Karpas-422 (cell line): Measurements from ENCODE around the gene NTRK3. TPM values are rescaled to one million over a fixed set of nuclear protein-coding genes. Genes with fewer than 3 reads are reported as not detected.

Source experiments
- DNase-seq: peaks from one replicate; pipeline ENCODE4 v3.0.0-alpha.2; 2015
- H2AFZ ChIP-seq: fragments of 200-600 bp; sonication (generic); 2 replicates; pipeline ENCODE4 v1.6.1; 2014; ENCODE audit warnings: antibody characterized with exemption, low read length, mixed read lengths
- H3K27ac ChIP-seq: fragments of 200-600 bp; sonication (generic); 2 replicates; pipeline ENCODE4 v1.5.1; 2014; ENCODE audit warnings: mild to moderate bottlenecking, low read length, moderate library complexity
- H3K27me3 ChIP-seq: fragments of 200-600 bp; sonication (generic); 2 replicates; pipeline ENCODE4 v1.6.1; 2014; ENCODE audit warnings: low read length, mixed read lengths
- H3K36me3 ChIP-seq: fragments of 200-600 bp; sonication (generic); 2 replicates; pipeline ENCODE4 v1.6.1; 2014; ENCODE audit warnings: low read length, mixed read lengths; ENCODE audit not compliant: insufficient read depth
- H3K4me1 ChIP-seq: fragments of 200-600 bp; sonication (generic); 2 replicates; pipeline ENCODE4 v1.6.1; 2014; ENCODE audit warnings: mild to moderate bottlenecking, low read length, mixed read lengths
- H3K4me2 ChIP-seq: fragments of 200-600 bp; sonication (generic); 2 replicates; pipeline ENCODE4 v1.6.1; 2014; ENCODE audit warnings: low read length, low read depth, mild to moderate bottlenecking; ENCODE audit not compliant: poor library complexity, severe bottlenecking
- H3K4me3 ChIP-seq: fragments of 200-600 bp; sonication (generic); 2 replicates; pipeline ENCODE4 v1.5.1; 2014; ENCODE audit warnings: mild to moderate bottlenecking, antibody characterized with exemption, low read length, mixed read lengths
- H3K79me2 ChIP-seq: fragments of 200-600 bp; sonication (generic); 2 replicates; pipeline ENCODE4 v1.6.1; 2014; ENCODE audit warnings: mild to moderate bottlenecking, low read length, mixed read lengths
- H3K9ac ChIP-seq: fragments of 200-600 bp; sonication (generic); 2 replicates; pipeline ENCODE4 v1.6.0; 2014; ENCODE audit warnings: low read length
- H3K9me2 ChIP-seq: fragments of 200-600 bp; sonication (generic), shearing (Covaris generic); replicated peaks from 2 replicates; pipeline ENCODE4 v1.6.0; 2014; ENCODE audit warnings: mild to moderate bottlenecking, low read length, moderate library complexity; ENCODE audit not compliant: insufficient read depth
- H3K9me3 ChIP-seq: fragments of 300-700, 200-600 bp; sonication (generic); 2 replicates; pipeline ENCODE4 v1.6.1; 2014; ENCODE audit warnings: low read length, mixed read lengths
- H4K20me1 ChIP-seq: fragments of 200-600 bp; sonication (generic); 2 replicates; pipeline ENCODE4 v1.6.1; 2014; ENCODE audit warnings: mild to moderate bottlenecking, antibody characterized with exemption, low read length, low read depth; ENCODE audit not compliant: insufficient read depth
- total RNA-seq: library from RNA; depleted of rRNA; stranded (reverse); fragments of >200 nt; shearing (Covaris generic); gene quantifications from 2 replicates; pipeline ENCODE4 v1.2.3, GENCODE V29; 2014; ENCODE audit warnings: low replicate concordance

The NTRK3 gene
- total RNA-seq, 1 experiment from 2014 or later, result 0.11 TPM

DNA sequence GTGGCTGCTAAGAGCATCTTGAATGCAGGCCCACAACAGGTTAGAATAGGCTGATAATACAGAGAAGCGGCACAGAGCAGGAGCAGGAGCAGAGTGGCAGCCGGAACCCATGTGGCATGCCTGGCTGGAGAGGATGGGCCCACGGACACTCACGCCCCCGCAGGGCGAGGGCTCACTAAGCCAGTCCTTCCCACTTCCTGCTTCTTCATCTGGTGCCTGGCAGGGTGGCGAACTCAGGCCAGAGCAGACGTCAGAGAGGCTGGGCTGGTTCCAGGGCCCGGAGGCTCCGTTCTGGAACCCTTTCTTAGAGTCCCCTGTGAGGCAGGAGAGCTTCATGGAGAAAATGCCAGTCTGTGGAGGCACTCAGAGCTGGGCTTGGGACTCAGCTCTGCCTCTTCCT, 195.1 kb downstream of the NTRK3 start:
- H3K4me2 ChIP-seq, result no peak overlapping the region
- no peak overlapping the region for H3K27ac ChIP-seq
- no peaks in the 10 kb centered on the region for H3K4me1 ChIP-seq
- H3K79me2 ChIP-seq, result no peaks in the 10 kb centered on the region
- H3K36me3 ChIP-seq, result no peaks in the 10 kb centered on the region
- no peak for DNase-seq
- no peaks in the 10 kb centered on the region for H4K20me1 ChIP-seq
- no peaks in the 10 kb centered on the region for H3K9me2 ChIP-seq
- no peaks in the 10 kb centered on the region for H3K27me3 ChIP-seq
- no peak overlapping the region for H3K4me3 ChIP-seq
- H2AFZ ChIP-seq, result no peak overlapping the region
- no peaks in the 10 kb centered on the region for H3K9me3 ChIP-seq
- no peak overlapping the region for H3K9ac ChIP-seq

DNA sequence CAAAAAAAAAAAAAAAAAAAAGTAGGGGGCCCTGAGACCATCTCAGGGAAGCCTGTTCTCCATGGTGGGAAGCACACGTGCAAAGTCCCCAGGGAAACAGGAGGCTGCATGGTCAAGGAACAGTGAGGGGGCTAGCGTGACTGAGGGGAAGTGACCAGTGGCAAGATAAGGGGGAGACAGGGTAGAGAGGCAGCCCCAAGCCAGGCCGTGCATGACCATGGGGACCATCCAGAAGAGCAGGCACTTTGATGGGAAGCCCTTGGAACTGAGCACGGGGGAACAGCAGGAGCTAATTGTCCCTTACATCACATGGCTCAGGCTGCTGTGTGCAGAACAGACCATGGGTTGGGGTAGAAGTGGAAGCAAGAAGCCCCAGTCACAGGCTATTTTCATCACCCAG, 196.2 kb downstream of the NTRK3 start:
- no peaks in the 10 kb centered on the region for H3K27me3 ChIP-seq
- H3K9me3 ChIP-seq, result no peaks in the 10 kb centered on the region
- DNase-seq, result no peak
- H3K36me3 ChIP-seq, result no peaks in the 10 kb centered on the region
- H3K9me2 ChIP-seq, result no peaks in the 10 kb centered on the region
- H3K4me1 ChIP-seq, result no peaks in the 10 kb centered on the region
- no peak overlapping the region for H3K4me3 ChIP-seq
- no peak overlapping the region for H3K9ac ChIP-seq
- no peaks in the 10 kb centered on the region for H4K20me1 ChIP-seq
- H3K4me2 ChIP-seq, result no peak overlapping the region
- no peaks in the 10 kb centered on the region for H3K79me2 ChIP-seq
- H2AFZ ChIP-seq, result no peak overlapping the region
- no peak overlapping the region for H3K27ac ChIP-seq

DNA sequence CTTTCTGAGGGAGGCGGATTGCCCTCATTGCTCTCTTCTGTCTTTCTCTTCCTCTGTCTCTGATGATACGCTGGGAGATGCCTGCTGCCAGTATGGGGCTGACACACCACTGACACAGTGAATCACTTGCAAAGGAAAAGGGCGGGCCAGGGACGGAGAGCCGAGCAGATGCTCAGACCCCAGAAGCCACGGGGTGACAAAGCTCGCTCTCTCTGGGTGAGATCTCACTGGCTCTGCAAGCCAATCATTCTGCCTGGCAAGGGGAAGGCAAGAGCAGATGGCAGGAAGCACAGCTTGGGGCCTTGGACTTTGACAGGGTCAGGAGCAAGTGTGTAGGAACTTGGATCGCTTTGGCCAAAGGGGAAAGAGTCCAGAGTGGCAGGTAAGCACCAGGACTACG, 198.7 kb downstream of the NTRK3 start:
- H3K36me3 ChIP-seq, result no peaks in the 10 kb centered on the region
- no peak overlapping the region for H3K4me2 ChIP-seq
- H3K9me2 ChIP-seq, result no peaks in the 10 kb centered on the region
- H3K4me1 ChIP-seq, result no peaks in the 10 kb centered on the region
- no peak overlapping the region for H3K9ac ChIP-seq
- no peak overlapping the region for H3K4me3 ChIP-seq
- H3K9me3 ChIP-seq, result no peaks in the 10 kb centered on the region
- no peak overlapping the region for H2AFZ ChIP-seq
- H3K27me3 ChIP-seq, result no peaks in the 10 kb centered on the region
- no peak overlapping the region for H3K27ac ChIP-seq
- H4K20me1 ChIP-seq, result no peaks in the 10 kb centered on the region
- no peaks in the 10 kb centered on the region for H3K79me2 ChIP-seq
- DNase-seq, result no peak

DNA sequence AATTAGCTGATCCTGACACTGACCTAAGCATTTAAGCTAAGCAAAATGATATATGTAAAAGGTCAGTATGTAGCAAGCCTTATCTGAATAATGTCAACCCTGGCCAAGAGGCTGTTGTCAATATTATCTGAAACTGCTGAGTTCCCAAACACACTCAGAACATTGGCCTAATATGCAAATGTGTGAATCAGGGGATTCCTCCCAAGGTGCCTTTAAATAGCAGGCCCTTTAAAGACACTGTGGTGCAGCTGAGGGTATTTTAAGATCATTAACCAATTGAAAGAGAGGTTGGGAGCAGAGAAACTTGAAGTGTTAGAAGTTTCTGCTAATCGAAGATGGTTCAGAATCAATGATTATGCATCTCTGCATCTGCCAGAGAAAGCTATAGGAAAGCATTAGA, 207.0 kb downstream of the NTRK3 start:
- Histone ChIP-seq H3K79me2 (no peaks in the 10 kb centered on the region), H3K9ac (no peak overlapping the region), H3K4me2 (no peak overlapping the region), H3K36me3 (no peaks in the 10 kb centered on the region), H4K20me1 (no peaks in the 10 kb centered on the region), H3K27me3 (no peaks in the 10 kb centered on the region), H2AFZ (no peak overlapping the region), H3K9me2 (no peaks in the 10 kb centered on the region), H3K27ac (no peak overlapping the region), H3K9me3 (no peaks in the 10 kb centered on the region), H3K4me1 (no peaks in the 10 kb centered on the region), H3K4me3 (no peak overlapping the region)
- DNase-seq, result no peak

DNA sequence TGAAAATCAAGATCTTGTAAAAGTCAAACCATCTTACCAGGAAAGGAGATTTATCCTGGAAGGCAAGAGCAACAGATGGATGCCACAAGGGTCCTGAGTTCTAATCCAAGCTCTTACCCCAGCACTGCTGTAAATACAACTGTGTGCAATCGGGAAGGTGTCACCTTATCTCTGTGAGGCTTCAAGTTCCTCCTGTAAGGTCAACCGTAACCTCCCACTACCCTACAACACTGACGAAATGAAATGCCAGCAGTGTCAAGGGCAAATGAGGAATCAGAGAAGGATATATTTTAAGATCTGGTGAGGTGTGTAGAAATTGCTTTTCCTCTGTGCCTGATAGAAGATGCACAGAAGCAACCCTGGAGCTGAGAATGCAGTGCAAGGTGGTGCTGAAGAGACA, 207.8 kb downstream of the NTRK3 start:
- no peaks in the 10 kb centered on the region for H3K36me3 ChIP-seq
- no peak for DNase-seq
- no peak overlapping the region for H3K27ac ChIP-seq
- no peak overlapping the region for H3K9ac ChIP-seq
- H3K4me1 ChIP-seq, result no peaks in the 10 kb centered on the region
- no peak overlapping the region for H3K4me3 ChIP-seq
- no peak overlapping the region for H2AFZ ChIP-seq
- H3K9me2 ChIP-seq, result no peaks in the 10 kb centered on the region
- no peaks in the 10 kb centered on the region for H3K9me3 ChIP-seq
- H4K20me1 ChIP-seq, result no peaks in the 10 kb centered on the region
- no peaks in the 10 kb centered on the region for H3K79me2 ChIP-seq
- no peaks in the 10 kb centered on the region for H3K27me3 ChIP-seq
- H3K4me2 ChIP-seq, result no peak overlapping the region

DNA sequence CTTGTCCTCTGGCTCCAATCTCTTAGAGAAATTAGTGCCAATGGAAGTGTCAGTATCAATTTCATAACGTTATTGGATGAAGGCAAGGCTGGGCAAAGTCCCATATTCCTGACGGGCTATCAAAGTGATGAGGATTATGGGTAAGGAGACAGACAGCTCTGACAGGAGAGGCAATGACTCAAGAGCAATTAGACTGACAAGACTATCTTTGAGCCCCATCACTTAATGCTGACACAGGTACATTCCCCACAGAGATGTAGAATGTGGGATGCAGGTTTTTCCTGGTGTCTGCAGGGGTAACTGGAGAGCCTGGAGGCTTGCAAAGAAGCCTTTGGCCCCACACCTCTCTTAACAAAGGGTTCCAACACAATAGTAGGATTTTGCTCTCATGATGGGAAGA, 208.3 kb downstream of the NTRK3 start:
- Histone ChIP-seq H3K9ac (no peak overlapping the region), H3K79me2 (no peaks in the 10 kb centered on the region), H2AFZ (no peak overlapping the region), H3K9me3 (no peaks in the 10 kb centered on the region), H3K4me1 (no peaks in the 10 kb centered on the region), H4K20me1 (no peaks in the 10 kb centered on the region), H3K9me2 (no peaks in the 10 kb centered on the region), H3K27me3 (no peaks in the 10 kb centered on the region), H3K36me3 (no peaks in the 10 kb centered on the region), H3K27ac (no peak overlapping the region), H3K4me3 (no peak overlapping the region), H3K4me2 (no peak overlapping the region)
- DNase-seq, result no peak

DNA sequence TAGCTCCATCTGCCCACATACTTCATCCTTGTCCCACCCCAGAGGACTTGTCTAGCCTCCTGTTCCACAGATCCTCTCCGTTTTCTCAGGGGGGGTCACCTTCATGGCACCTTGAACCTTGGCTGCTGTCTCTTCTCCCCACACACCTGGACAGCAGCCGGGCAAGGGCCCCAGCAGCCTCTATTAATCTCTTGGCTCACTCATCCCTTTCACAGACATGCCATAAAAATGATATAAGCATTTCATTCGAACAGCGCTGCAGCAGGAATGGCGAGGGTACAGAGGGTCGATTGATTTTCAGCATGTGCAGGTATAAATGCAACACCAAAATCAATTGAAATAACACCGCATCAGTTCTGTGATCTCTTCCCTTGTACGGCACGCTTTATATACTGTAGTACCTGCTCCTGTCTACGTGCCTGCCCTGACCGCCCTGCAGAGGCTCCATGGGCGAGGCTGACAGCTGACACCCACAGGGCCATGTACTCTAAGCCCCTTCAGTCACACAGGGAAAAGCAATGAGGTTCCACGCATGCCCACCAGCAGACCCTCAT, 209.9 kb downstream of the NTRK3 start:
- DNase-seq, result no peak
- H2AFZ ChIP-seq, result no peak overlapping the region

DNA sequence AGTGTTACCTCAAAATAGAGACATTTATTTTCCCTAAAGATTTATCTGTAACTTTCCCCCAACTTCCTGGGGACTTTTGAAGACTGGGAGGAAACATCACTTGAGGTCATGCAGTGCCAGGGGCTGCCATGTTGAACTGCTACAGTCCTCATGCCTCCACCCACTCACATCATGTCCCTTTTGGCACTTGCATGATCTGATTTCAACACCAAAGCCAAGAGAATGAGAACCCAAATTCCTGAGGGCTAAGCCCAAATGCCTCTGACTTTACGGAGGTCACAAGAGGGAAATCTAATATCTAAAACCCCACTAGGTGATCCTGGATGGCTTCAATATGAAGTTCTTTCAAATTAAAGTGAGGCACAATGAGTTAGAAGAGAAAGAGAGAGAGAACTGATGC, 213.1 kb downstream of the NTRK3 start:
- no peak overlapping the region for H3K4me2 ChIP-seq
- H3K27me3 ChIP-seq, result no peaks in the 10 kb centered on the region
- no peak overlapping the region for H3K4me3 ChIP-seq
- H3K27ac ChIP-seq, result no peak overlapping the region
- H4K20me1 ChIP-seq, result no peaks in the 10 kb centered on the region
- no peak for DNase-seq
- H3K9me2 ChIP-seq, result no peaks in the 10 kb centered on the region
- H3K4me1 ChIP-seq, result no peaks in the 10 kb centered on the region
- H3K36me3 ChIP-seq, result no peaks in the 10 kb centered on the region
- H2AFZ ChIP-seq, result no peak overlapping the region
- no peaks in the 10 kb centered on the region for H3K9me3 ChIP-seq
- no peak overlapping the region for H3K9ac ChIP-seq
- H3K79me2 ChIP-seq, result no peaks in the 10 kb centered on the region

More for the DNA sequence above, 209.9 kb downstream of the NTRK3 start:
- no peaks in the 10 kb centered on the region for H3K9me2 ChIP-seq
- no peak overlapping the region for H3K4me2 ChIP-seq
- H3K9ac ChIP-seq, result no peak overlapping the region
- H3K9me3 ChIP-seq, result no peaks in the 10 kb centered on the region
- H3K4me1 ChIP-seq, result no peaks in the 10 kb centered on the region
- no peak overlapping the region for H3K27ac ChIP-seq
- H3K4me3 ChIP-seq, result no peak overlapping the region
- H3K79me2 ChIP-seq, result no peaks in the 10 kb centered on the region
- no peaks in the 10 kb centered on the region for H3K36me3 ChIP-seq
- H3K27me3 ChIP-seq, result no peaks in the 10 kb centered on the region
- no peaks in the 10 kb centered on the region for H4K20me1 ChIP-seq

DNA sequence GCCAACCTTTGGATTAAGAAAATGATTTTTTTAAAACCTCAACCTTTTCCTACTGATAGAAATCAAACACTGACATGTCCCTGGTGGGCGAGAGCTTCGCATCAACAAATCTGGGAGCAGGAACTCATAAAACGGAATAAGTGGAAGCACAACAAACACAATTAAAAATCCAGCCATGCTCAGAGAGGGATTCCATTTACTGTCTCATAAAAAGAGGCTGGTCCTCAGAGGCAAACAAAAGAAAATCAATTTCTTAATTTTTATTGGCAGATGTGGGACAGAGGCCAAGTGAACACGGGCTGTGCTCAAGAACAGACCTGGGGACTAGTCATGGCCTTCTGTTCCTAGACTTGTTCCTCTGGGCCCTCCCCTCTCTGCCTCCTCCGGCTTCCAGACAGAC, 214.5 kb downstream of the NTRK3 start:
- no peak for DNase-seq
- Histone ChIP-seq H3K9me3 (no peaks in the 10 kb centered on the region), H3K27ac (no peak overlapping the region), H3K36me3 (no peaks in the 10 kb centered on the region), H3K4me2 (no peak overlapping the region), H3K9me2 (no peaks in the 10 kb centered on the region), H3K4me3 (no peak overlapping the region), H3K4me1 (no peaks in the 10 kb centered on the region), H2AFZ (no peak overlapping the region), H3K79me2 (no peaks in the 10 kb centered on the region), H3K9ac (no peak overlapping the region), H4K20me1 (no peaks in the 10 kb centered on the region), H3K27me3 (no peaks in the 10 kb centered on the region)
